Esophagus muscularis mucosa (tissue), 4 donors: ENCODE results near the gene ID1.

Experiments
- EP300 ChIP-seq: sonication (generic); formaldehyde crosslinking; IDR thresholded peaks from one replicate; pipeline ENCODE4 v1.6.1; 2017; ENCODE audit warnings: antibody characterized with exemption
- POLR2A ChIP-seq: fragments of 450-650 bp; IDR thresholded peaks from one replicate; pipeline ENCODE4 v1.6.1; 2017; ENCODE audit warnings: antibody characterized with exemption, moderate library complexity, mild to moderate bottlenecking, low read depth
- POLR2AphosphoS5 ChIP-seq, 2 donors: sonication (generic); formaldehyde crosslinking; IDR thresholded peaks; one replicate each; pipeline ENCODE4 v1.6.1; 2017; ENCODE audit warnings: antibody characterized with exemption in 2 of 2
- TF ChIP-seq, protein P1 (sequence below), 3 experiments: fragments of 200-600 bp in 2 of 3; fragments of 450-650 bp in 1 of 3; sonication (generic) in 2 of 3; IDR thresholded peaks; one replicate each; pipeline ENCODE4 v1.5.1; 2017 to 2019; ENCODE audit warnings: antibody characterized with exemption in 3 of 3, mild to moderate bottlenecking in 2 of 3, moderate library complexity in 1 of 3

- TF ChIP-seq POLR2AphosphoS5 (IDR thresholded peaks at IDR 0.05) (no peak), POLR2A (no peak), EP300 (no peak)
- TF ChIP-seq, protein P1, sequence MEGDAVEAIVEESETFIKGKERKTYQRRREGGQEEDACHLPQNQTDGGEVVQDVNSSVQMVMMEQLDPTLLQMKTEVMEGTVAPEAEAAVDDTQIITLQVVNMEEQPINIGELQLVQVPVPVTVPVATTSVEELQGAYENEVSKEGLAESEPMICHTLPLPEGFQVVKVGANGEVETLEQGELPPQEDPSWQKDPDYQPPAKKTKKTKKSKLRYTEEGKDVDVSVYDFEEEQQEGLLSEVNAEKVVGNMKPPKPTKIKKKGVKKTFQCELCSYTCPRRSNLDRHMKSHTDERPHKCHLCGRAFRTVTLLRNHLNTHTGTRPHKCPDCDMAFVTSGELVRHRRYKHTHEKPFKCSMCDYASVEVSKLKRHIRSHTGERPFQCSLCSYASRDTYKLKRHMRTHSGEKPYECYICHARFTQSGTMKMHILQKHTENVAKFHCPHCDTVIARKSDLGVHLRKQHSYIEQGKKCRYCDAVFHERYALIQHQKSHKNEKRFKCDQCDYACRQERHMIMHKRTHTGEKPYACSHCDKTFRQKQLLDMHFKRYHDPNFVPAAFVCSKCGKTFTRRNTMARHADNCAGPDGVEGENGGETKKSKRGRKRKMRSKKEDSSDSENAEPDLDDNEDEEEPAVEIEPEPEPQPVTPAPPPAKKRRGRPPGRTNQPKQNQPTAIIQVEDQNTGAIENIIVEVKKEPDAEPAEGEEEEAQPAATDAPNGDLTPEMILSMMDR (IDR thresholded peaks at IDR 0.05): no peak
These were observed 39.3 kb upstream of the ID1 start for GRCh38 chr20:31565699-31566318.
